ENCODE measurements around the gene RALB.

GRCh38 chr2:120269816-120270215 lies 17.2 kb downstream of the RALB start:
- TF ChIP-seq, protein P1, sequence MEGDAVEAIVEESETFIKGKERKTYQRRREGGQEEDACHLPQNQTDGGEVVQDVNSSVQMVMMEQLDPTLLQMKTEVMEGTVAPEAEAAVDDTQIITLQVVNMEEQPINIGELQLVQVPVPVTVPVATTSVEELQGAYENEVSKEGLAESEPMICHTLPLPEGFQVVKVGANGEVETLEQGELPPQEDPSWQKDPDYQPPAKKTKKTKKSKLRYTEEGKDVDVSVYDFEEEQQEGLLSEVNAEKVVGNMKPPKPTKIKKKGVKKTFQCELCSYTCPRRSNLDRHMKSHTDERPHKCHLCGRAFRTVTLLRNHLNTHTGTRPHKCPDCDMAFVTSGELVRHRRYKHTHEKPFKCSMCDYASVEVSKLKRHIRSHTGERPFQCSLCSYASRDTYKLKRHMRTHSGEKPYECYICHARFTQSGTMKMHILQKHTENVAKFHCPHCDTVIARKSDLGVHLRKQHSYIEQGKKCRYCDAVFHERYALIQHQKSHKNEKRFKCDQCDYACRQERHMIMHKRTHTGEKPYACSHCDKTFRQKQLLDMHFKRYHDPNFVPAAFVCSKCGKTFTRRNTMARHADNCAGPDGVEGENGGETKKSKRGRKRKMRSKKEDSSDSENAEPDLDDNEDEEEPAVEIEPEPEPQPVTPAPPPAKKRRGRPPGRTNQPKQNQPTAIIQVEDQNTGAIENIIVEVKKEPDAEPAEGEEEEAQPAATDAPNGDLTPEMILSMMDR (IDR thresholded peaks at IDR 0.05; ENCODE audit: control extremely low read depth in 1 of 3, insufficient read depth in 1 of 3, low read depth in 1 of 3, low read length in 3 of 3), result no peak
- TF ChIP-seq RFX5 (IDR thresholded peaks at IDR 0.05; ENCODE audit: borderline replicate concordance, low read depth, low read length), result no peak
- no peak for TF ChIP-seq POLR2A (IDR thresholded peaks at IDR 0.05; ENCODE audit: control extremely low read depth in 1 of 2, low read depth in 2 of 2, low read length in 2 of 2)
- no peak for TF ChIP-seq MAX (IDR thresholded peaks at IDR 0.05)
- no peak for TF ChIP-seq PHF8 (conservative IDR thresholded peaks at IDR 0.05; ENCODE audit: low read depth, low read length)
- no peak for TF ChIP-seq EP300 (IDR thresholded peaks at IDR 0.05; ENCODE audit: borderline replicate concordance in 1 of 2, low read depth in 2 of 2, low read length in 2 of 2)
- TF ChIP-seq YY1 (IDR thresholded peaks at IDR 0.05; ENCODE audit: low read depth, low read length), result no peak
- no peak for TF ChIP-seq ZNF274 (IDR thresholded peaks at IDR 0.05; ENCODE audit: borderline replicate concordance, extremely low read depth, low read length)
- no peak for TF ChIP-seq RAD21 (IDR thresholded peaks at IDR 0.05 in 1 of 2, conservative IDR thresholded peaks at IDR 0.05 in 1 of 2; ENCODE audit: low read depth in 2 of 2, low read length in 2 of 2)
- TF ChIP-seq SUZ12 (IDR thresholded peaks at IDR 0.05; ENCODE audit: low read length), result no peak
- TF ChIP-seq, protein P2, sequence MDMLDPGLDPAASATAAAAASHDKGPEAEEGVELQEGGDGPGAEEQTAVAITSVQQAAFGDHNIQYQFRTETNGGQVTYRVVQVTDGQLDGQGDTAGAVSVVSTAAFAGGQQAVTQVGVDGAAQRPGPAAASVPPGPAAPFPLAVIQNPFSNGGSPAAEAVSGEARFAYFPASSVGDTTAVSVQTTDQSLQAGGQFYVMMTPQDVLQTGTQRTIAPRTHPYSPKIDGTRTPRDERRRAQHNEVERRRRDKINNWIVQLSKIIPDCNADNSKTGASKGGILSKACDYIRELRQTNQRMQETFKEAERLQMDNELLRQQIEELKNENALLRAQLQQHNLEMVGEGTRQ (IDR thresholded peaks at IDR 0.05; ENCODE audit: low read length), result no peak
- TF ChIP-seq SIX5 (IDR thresholded peaks at IDR 0.05; ENCODE audit: low read depth, low read length), result no peak
- no peak for TF ChIP-seq CREB1 (IDR thresholded peaks at IDR 0.05)
- no peak for TF ChIP-seq POLR2AphosphoS5 (IDR thresholded peaks at IDR 0.05; ENCODE audit: low read depth, low read length)
